GM23338 (cell line): ENCODE data around the gene NCF2. TPM values are rescaled to one million over a fixed set of nuclear protein-coding genes. Genes with fewer than 3 reads are reported as not detected.

Experiments used
- CREB1 ChIP-seq: fragments of 250-450 bp; sonication (Bioruptor Pico); IDR thresholded peaks from 2 replicates; pipeline ENCODE4 v1.5.0; 2020; ENCODE audit warnings: low read depth, mild to moderate bottlenecking, moderate library complexity
- ETS1 ChIP-seq: IDR thresholded peaks from 2 replicates; pipeline ENCODE4 v1.6.1; 2016; ENCODE audit warnings: antibody characterized with exemption
- NANOG ChIP-seq: IDR thresholded peaks from 2 replicates; pipeline ENCODE4 v1.6.1; 2016; ENCODE audit warnings: antibody characterized with exemption, borderline replicate concordance
- POLR2AphosphoS5 ChIP-seq: IDR thresholded peaks from 2 replicates; pipeline ENCODE4 v1.6.1; 2016; ENCODE audit warnings: antibody characterized with exemption, low read depth
- STAT1 ChIP-seq: IDR thresholded peaks from one replicate; pipeline ENCODE4 v1.6.1; 2016; ENCODE audit warnings: antibody characterized with exemption; ENCODE audit not compliant: unreplicated experiment
- ZNF114 ChIP-seq: fragments of 250-450 bp; sonication (Bioruptor Pico); IDR thresholded peaks from 2 replicates; pipeline ENCODE4 v1.5.0; 2020; ENCODE audit warnings: mild to moderate bottlenecking, moderate library complexity
- ZNF462 ChIP-seq: fragments of 250-450 bp; sonication (Bioruptor Pico); IDR thresholded peaks from 2 replicates; pipeline ENCODE4 v1.5.0; 2020; ENCODE audit warnings: mild to moderate bottlenecking, moderate library complexity
- polyA plus RNA-seq: library from polyadenylated mRNA; unstranded; fragments of >200 nt; fragmentation: Nextera tagmentation; extraction: Ambion mirVana; gene quantifications from 2 replicates; pipeline ENCODE4 v1.2.1, GENCODE V29; 2016
- total RNA-seq: library from RNA; depleted of rRNA; stranded (reverse); fragments of >200 nt; shearing (Covaris generic); gene quantifications from 2 replicates; pipeline ENCODE4 v1.2.3, GENCODE V29; 2014
- TF ChIP-seq, protein P1 (sequence below), 2 experiments: fragments of 200-600 bp in 1 of 2; sonication (generic) in 1 of 2; conservative IDR thresholded peaks; 2 replicates each; pipeline versions ENCODE4 v1.5.1 to v1.6.1; 2016 to 2017; ENCODE audit warnings: antibody characterized with exemption in 2 of 2, low read depth in 2 of 2, mild to moderate bottlenecking in 2 of 2, moderate library complexity in 1 of 2

NCF2 gene
- total and polyA plus RNA-seq, 2 experiments from 2014 or later, result not detected

DNA sequence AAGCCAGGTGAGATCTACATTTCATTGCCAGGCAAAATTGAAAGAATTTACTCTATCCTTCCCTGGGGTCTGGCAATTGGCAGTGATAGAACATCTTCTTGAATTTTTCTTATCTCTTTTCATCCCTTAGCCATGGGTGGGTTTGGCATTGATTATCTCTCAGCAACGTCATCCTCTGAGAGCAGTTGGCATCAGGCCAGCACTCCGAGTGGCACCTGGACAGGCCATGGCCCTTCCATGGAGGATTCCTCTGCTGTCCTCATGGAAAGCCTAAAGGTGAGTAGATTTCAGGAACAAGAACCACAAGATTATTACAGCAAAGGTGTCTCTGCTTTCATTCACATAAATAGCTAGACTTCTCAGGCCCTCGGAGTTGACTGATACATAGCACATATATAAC lies 39.3 kb downstream of the NCF2 start (continued):
- TF ChIP-seq ZNF462 (CRISPR knock-in tag) (no peak), ZNF114 (no peak), CREB1 (no peak), STAT1 (no peak), NANOG (no peak), ETS1 (no peak), POLR2AphosphoS5 (no peak)
- TF ChIP-seq, protein P1, sequence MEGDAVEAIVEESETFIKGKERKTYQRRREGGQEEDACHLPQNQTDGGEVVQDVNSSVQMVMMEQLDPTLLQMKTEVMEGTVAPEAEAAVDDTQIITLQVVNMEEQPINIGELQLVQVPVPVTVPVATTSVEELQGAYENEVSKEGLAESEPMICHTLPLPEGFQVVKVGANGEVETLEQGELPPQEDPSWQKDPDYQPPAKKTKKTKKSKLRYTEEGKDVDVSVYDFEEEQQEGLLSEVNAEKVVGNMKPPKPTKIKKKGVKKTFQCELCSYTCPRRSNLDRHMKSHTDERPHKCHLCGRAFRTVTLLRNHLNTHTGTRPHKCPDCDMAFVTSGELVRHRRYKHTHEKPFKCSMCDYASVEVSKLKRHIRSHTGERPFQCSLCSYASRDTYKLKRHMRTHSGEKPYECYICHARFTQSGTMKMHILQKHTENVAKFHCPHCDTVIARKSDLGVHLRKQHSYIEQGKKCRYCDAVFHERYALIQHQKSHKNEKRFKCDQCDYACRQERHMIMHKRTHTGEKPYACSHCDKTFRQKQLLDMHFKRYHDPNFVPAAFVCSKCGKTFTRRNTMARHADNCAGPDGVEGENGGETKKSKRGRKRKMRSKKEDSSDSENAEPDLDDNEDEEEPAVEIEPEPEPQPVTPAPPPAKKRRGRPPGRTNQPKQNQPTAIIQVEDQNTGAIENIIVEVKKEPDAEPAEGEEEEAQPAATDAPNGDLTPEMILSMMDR (conservative IDR thresholded peaks at IDR 0.05; ENCODE audit: low read depth in 2 of 2), result no peak
